ENCODE data around the gene SDK1. TPM values are rescaled to one million over a fixed set of nuclear protein-coding genes. Genes with fewer than 3 reads are reported as not detected.

The SDK1 gene
- total and polyA plus RNA-seq, 2 donors (not counting 3 experiments of a cell fraction or from before 2014, with no cell fraction given): 1.6 to 3.9 TPM

GRCh38 chr7:4129481-4130122 lies 828.5 kb downstream of the SDK1 start:
- FAIRE-seq: no peak
- H3K9me3 ChIP-seq (replicated peaks; ENCODE audit: control insufficient read depth, insufficient read depth, low read length): no peaks in the 10 kb centered on the region
- DNase-seq (ENCODE audit: low read depth, low spot score): peak; percentile 36
- no peak overlapping the region for H3K9ac ChIP-seq (replicated peaks; ENCODE audit: extremely low read depth, insufficient read depth, low read length)
- H3K27ac ChIP-seq (ENCODE audit: insufficient read depth, low read depth, low read length): no peak overlapping the region
- H3K27me3 ChIP-seq (ENCODE audit: control insufficient read depth in 2 of 2, insufficient read depth in 2 of 2, low read length in 2 of 2): no peaks in the 10 kb centered on the region
- no peaks in the 10 kb centered on the region for H3K9me1 ChIP-seq (replicated peaks; ENCODE audit: control insufficient read depth, extremely low read depth, insufficient read depth, low read length)
- no peak overlapping the region for H2AFZ ChIP-seq (ENCODE audit: low read depth, low read length)
- H3K79me2 ChIP-seq (ENCODE audit: control insufficient read depth, insufficient read depth, low read length): no peaks in the 10 kb centered on the region
- intact Hi-C loops (cut with micrococcal nuclease): no loop called here
- TF ChIP-seq MYC (IDR thresholded peaks at IDR 0.05; ENCODE audit: low read depth, low read length) (no peak), GATA2 (IDR thresholded peaks at IDR 0.05; ENCODE audit: insufficient read depth, insufficient read length, low read depth, low read length) (no peak), POLR2A (IDR thresholded peaks at IDR 0.05; ENCODE audit: low read depth, low read length) (no peak), JUN (IDR thresholded peaks at IDR 0.05; ENCODE audit: borderline replicate concordance, insufficient read depth, insufficient read length, low read depth) (no peak), CTCF (IDR thresholded peaks at IDR 0.05; ENCODE audit: extremely low read depth in 1 of 2, insufficient read depth in 1 of 2, low read depth in 1 of 2, low read length in 2 of 2) (no peak), FOS (IDR thresholded peaks at IDR 0.05; ENCODE audit: borderline replicate concordance, insufficient read depth, low read length) (no peak), MAX (IDR thresholded peaks at IDR 0.05; ENCODE audit: insufficient read depth, insufficient read length) (no peak), EZH2 (IDR thresholded peaks at IDR 0.05; ENCODE audit: borderline replicate concordance, low read depth, low read length, severe bottlenecking) (no peak), POLR2AphosphoS5 (IDR thresholded peaks at IDR 0.05; ENCODE audit: insufficient read depth, low read depth, low read length) (no peak)
- CTCF ChIA-PET: interaction anchor here (0.9 kb wide), 1 partner anchor 12 kb away, joined by 3 read pairs; no protein-coding TSS in a partner anchor
- no peaks in the 10 kb centered on the region for H3K4me1 ChIP-seq (ENCODE audit: control insufficient read depth, extremely low read depth, insufficient read depth, low read length)
- no peak overlapping the region for H3K4me2 ChIP-seq (ENCODE audit: insufficient read depth, low read length)
- POLR2A ChIA-PET: no interaction called here
- no peaks in the 10 kb centered on the region for H3K36me3 ChIP-seq (ENCODE audit: control insufficient read depth in 2 of 2, extremely low read depth in 1 of 2, insufficient read depth in 2 of 2, low read length in 2 of 2)
- H3K4me3 ChIP-seq (replicated peaks in 1 of 3; ENCODE audit: insufficient read depth in 1 of 3, low read depth in 1 of 3, low read length in 3 of 3): no peak overlapping the region
- H4K20me1 ChIP-seq (replicated peaks; ENCODE audit: control insufficient read depth, extremely low read depth, insufficient read depth, low read length): no peaks in the 10 kb centered on the region
- dilution Hi-C loops (cut with MboI; ENCODE audit: extremely low pct_ligation_motif_present, low sequenced_read_pairs): no loop called here
- BruUV-seq (replicated peaks): no TSS peak

All from endothelial cell of umbilical vein (primary cell).